Calu3 (cell line): ENCODE data around the gene SCN5A. TPM values are rescaled to one million over a fixed set of nuclear protein-coding genes. Genes with fewer than 3 reads are reported as not detected.
"Not testable (repeated sequence)": the region's sequence is repeated elsewhere in the genome, so short reads cannot be mapped to it uniquely, and the experiment has no call there.

Source experiments
- BruUV-seq: library from RNA; stranded (reverse); fragments of 400-500 nt; replicated peaks from 2 replicates; lab custom pipeline; 2021; lab: Mats Ljungman, UMichigan
- CTCF ChIA-PET: fragments of 300-600 bp; sonication (Branson Sonifier 250); formaldehyde crosslinking; loops from one replicate; lab custom pipeline; 2022; ENCODE audit warnings: antibody characterized with exemption; lab: Charles Lee
- DNase-seq: peaks from one replicate; pipeline ENCODE4 v3.0.0; 2022
- H3K27ac Mint-ChIP-seq: one replicate; pipeline ENCODE4 v1.8.0; 2022; ENCODE audit warnings: mixed read lengths; ENCODE audit not compliant: unreplicated experiment
- H3K27me3 Mint-ChIP-seq: one replicate; pipeline ENCODE4 v1.8.0; 2022; ENCODE audit warnings: mixed read lengths; ENCODE audit not compliant: unreplicated experiment
- H3K36me3 Mint-ChIP-seq: one replicate; pipeline ENCODE4 v1.8.0; 2022; ENCODE audit warnings: mild to moderate bottlenecking, moderate library complexity, mixed read lengths; ENCODE audit not compliant: insufficient read depth, unreplicated experiment
- H3K4me1 Mint-ChIP-seq: one replicate; pipeline ENCODE4 v1.8.0; 2022; ENCODE audit warnings: mild to moderate bottlenecking, low read depth, mixed read lengths; ENCODE audit not compliant: unreplicated experiment
- H3K4me3 Mint-ChIP-seq: one replicate; pipeline ENCODE4 v1.8.0; 2022; ENCODE audit warnings: mild to moderate bottlenecking, low read depth, moderate library complexity, mixed read lengths; ENCODE audit not compliant: unreplicated experiment
- H3K9me3 Mint-ChIP-seq: one replicate; pipeline ENCODE4 v1.8.0; 2022; ENCODE audit warnings: low read depth, mixed read lengths; ENCODE audit not compliant: unreplicated experiment
- CTCF ChIP-seq: fragments of 200-600 bp; IDR thresholded peaks from one replicate; pipeline ENCODE4 v1.8.0; 2022; ENCODE audit warnings: antibody characterized with exemption; ENCODE audit not compliant: unreplicated experiment
- intact Hi-C: fragments of 100-400 bp; cut with micrococcal nuclease; formaldehyde crosslinking; loops from one replicate; pipeline ENCODE4 v1.10.0; 2022; ENCODE audit not compliant: unreplicated experiment
- total RNA-seq: library from RNA; stranded (reverse); gene quantifications from 2 replicates; pipeline ENCODE4 v1.2.3, GENCODE V29; 2022

Gene SCN5A
- total RNA-seq, 1 experiment from 2014 or later, result 0.61 TPM

- no peaks in the 10 kb centered on the region for H3K4me1 Mint-ChIP-seq
These were observed 82.0 kb downstream of the SCN5A start for GRCh38 chr3:38567498-38567897.

DNA sequence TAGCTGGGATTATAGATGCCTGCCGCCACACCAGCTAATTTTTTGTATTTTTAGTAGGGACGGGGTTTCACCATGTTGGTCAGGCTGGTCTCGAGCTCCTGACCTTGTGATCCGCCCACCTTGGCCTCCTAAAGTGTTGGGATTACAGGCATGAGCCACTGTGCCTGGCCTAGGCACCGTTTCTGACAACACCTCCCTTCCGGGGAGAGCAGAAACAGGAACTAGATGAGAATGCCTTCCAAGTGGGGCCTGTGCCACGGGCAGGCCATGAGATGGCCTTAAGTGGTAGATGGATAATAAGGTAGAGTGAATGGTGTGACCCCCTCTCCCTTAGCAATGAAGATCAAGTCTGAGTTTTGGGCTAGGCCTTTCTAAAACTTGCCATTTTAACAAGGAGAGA, 82.7 kb downstream of the SCN5A start:
- DNase-seq, BruUV-seq, CTCF ChIA-PET, H3K27ac Mint-ChIP-seq, H3K4me3 Mint-ChIP-seq, intact Hi-C loops, H3K9me3 Mint-ChIP-seq, H3K36me3 Mint-ChIP-seq, H3K4me1 Mint-ChIP-seq: not testable (repeated sequence)
- peaks cover 20% of the 10 kb centered on the region for H3K27me3 Mint-ChIP-seq

More at GRCh38 chr3:38567498-38567897, 82.0 kb downstream of the SCN5A start:
- Mint-ChIP-seq H3K36me3 (no peaks in the 10 kb centered on the region), H3K9me3 (no peaks in the 10 kb centered on the region), H3K27me3 (peaks cover 16% of the 10 kb centered on the region), H3K4me3 (no peak overlapping the region), H3K27ac (no peak overlapping the region)
- intact Hi-C loops, result no loop called here
- BruUV-seq, result no TSS peak
- TF ChIP-seq CTCF, result no peak
- CTCF ChIA-PET, result no interaction called here
- DNase-seq, result no peak

- Mint-ChIP-seq H3K36me3 (no peaks in the 10 kb centered on the region), H3K27me3 (peaks cover 27% of the 10 kb centered on the region), H3K4me1 (no peaks in the 10 kb centered on the region), H3K9me3 (no peaks in the 10 kb centered on the region), H3K4me3 (no peak overlapping the region), H3K27ac (no peak overlapping the region)
- intact Hi-C loops, result no loop called here
- no peak for TF ChIP-seq CTCF
- CTCF ChIA-PET, result no interaction called here
- BruUV-seq, result no TSS peak
- no peak for DNase-seq
These were observed 83.3 kb downstream of the SCN5A start for GRCh38 chr3:38566215-38566528.

- Mint-ChIP-seq H3K4me3 (no peak overlapping the region), H3K36me3 (no peaks in the 10 kb centered on the region)
- no peak for TF ChIP-seq CTCF
These were observed 83.9 kb downstream of the SCN5A start for GRCh38 chr3:38565339-38566214.

More at GRCh38 chr3:38565339-38566214, 83.9 kb downstream of the SCN5A start:
- DNase-seq, result no peak
- Mint-ChIP-seq H3K27ac (no peak overlapping the region), H3K9me3 (no peaks in the 10 kb centered on the region), H3K27me3 (peaks cover 29% of the 10 kb centered on the region), H3K4me1 (no peaks in the 10 kb centered on the region)
- CTCF ChIA-PET, result no interaction called here
- intact Hi-C loops, result no loop called here
- no TSS peak for BruUV-seq
